KG1 (cell line): Measurements from ENCODE around the gene PHRF1.
"Not testable (repeated sequence)": the region's sequence is repeated elsewhere in the genome, so short reads cannot be mapped to it uniquely, and the experiment has no call there.

ENCODE experiments used
- DNase-seq: peaks from one replicate; lab custom pipeline; 2025; lab: John Stamatoyannopoulos, UW

Gene PHRF1

GRCh38 chr11:635945-636510 is 59.8 kb downstream of the PHRF1 start:
- DNase-seq, result no peak

- no peak for DNase-seq
Measured at GRCh38 chr11:636511-637332, 60.5 kb downstream of the PHRF1 start, which contains the start of gene DRD4. TSS of gene DRD4 (plus strand) at chr11:637269. CDS start at chr11:637305, 36 bp downstream.

DNA sequence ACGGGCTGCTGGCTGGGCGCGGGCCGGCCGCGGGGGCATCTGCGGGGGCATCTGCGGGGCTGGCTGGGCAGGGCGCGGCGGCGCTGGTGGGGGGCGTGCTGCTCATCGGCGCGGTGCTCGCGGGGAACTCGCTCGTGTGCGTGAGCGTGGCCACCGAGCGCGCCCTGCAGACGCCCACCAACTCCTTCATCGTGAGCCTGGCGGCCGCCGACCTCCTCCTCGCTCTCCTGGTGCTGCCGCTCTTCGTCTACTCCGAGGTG is 61.0 kb downstream of the PHRF1 start:
- no peak for DNase-seq

DNA sequence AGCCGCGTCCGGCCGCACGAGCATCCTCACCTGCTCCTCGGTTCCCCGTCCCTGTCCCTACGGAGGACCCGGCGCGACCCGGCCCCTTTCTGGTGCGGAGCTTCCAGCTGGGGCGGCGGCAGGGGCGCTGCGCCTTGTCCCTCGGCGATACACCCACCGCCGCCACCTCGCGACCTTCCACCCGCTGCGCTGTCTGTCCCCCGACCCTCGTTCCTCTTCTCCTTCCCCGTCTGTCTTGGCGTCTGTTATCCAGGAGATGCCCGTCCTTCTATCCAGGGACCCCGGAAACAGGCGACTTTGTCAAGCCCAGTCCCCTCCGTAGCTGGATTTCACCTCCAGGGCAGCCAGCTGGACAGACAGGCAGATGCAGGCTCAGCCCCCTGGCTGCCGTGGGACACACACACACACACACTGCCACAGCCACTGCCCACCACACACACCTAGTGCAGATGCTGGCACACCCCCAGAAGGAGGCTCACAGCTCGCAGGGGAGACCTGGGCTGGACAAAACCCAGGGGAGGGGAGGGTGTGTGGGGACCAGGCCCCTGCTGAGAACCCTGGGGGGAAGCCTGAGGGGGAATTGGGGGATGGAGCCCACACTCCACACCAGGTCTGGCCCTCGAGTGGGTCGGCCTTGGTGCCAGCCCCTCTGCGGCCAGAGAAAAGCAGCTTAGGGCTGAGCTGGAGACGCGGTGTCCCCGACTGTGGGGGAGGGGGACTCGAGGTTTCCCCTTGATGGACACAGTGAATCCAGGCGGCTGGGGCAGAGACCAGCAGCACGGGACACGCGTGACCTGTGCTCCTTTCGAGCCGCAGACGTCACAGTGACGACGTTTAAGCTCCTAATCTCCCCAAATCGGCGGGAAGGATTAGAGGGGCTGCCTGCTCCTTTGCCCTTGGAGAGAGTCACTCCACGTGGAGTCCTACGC is 61.6 kb downstream of the PHRF1 start:
- DNase-seq, result no peak

DNA sequence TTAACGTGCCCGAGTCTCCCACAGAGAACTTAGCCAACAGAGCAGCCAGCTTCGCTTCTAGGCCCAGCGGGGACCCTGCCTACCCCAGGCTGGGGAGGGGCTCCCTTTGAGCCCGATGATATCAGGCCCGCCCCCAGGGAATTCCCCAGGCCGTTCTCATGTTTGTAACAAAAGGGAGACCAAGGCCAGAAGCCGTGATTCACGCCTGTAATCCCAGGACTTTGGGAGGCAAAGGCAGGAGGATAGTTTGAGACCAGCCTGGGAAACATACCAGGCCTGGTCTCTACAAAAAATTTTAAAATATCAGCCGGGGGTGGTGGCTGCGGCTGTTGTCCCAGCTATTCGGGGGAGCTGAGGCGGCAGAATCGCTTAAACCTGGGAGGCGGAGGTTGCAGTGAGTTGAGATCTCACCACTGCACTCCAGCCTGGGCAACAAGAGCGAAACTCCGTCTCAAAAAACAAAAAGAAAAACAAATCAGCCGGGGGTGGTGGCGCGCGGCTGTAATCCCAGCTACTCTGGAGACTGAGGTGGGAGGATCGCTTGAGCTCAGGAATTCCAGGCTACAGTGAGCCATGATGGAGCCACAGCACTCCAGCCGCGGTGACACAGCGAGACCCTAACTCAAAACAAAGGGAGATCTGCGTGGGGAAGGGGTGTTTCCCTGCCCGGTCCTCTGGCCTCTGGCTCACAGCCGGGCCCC is 62.5 kb downstream of the PHRF1 start:
- no peak for DNase-seq

GRCh38 chr11:639332-639955 is 63.2 kb downstream of the PHRF1 start:
- no peak for DNase-seq

DNA sequence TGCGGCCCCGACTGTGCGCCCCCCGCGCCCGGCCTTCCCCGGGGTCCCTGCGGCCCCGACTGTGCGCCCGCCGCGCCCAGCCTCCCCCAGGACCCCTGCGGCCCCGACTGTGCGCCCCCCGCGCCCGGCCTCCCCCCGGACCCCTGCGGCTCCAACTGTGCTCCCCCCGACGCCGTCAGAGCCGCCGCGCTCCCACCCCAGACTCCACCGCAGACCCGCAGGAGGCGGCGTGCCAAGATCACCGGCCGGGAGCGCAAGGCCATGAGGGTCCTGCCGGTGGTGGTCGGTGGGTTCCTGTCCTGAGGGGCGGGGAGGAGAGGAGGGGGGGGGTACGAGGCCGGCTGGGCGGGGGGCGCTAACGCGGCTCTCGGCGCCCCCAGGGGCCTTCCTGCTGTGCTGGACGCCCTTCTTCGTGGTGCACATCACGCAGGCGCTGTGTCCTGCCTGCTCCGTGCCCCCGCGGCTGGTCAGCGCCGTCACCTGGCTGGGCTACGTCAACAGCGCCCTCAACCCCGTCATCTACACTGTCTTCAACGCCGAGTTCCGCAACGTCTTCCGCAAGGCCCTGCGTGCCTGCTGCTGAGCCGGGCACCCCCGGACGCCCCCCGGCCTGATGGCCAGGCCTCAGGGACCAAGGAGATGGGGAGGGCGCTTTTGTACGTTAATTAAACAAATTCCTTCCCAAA is 63.9 kb downstream of the PHRF1 start:
- no peak for DNase-seq

DNA sequence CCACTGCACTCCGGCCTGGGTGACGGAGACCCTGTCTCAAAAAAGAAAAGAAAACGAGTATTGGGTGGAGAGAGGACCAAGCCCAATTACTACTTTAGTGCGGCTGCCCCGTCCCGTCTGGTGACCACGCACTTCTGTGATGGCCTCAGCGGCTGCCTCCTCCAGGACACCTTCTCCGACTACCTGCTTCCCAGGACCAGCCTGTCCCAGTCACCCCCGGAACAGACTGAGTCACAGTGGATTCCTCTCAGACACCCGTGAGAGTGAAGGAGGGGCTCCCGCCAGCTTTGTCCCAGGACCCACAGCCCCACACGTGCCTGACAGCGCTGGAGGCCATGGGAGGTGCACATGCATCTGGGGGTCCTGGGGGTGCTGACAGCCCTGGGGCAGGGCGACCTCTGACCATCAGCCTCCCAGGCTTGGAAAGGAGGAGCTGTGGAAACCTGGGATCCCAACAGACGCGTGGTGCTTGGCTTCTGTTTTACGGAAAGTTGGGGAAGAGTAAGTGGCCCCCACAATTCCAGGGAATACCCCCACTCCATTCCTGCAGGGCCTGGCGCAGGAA is 65.6 kb downstream of the PHRF1 start:
- DNase-seq, result no peak

DNA sequence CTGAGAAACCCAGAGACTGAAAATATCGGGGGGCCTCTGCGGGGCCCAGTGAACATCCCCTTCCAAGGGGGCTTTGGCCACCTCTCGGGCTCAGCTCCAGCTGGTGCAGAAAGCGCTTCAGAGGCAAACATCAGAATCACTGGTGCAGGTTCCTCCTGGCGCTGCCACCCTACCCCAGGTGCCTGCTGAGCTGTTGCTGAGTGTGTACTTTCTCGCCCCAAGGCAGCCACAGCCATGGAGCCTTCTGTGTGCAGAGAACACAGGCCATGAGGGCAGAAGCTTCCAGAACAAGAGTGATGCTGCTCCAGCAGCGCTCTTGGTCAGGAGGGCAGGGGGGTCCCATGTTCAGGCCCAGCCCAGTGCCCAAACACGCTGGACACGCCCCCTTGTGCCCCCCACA is 67.1 kb downstream of the PHRF1 start:
- DNase-seq, result no peak

GRCh38 chr11:643849-644738 is 67.8 kb downstream of the PHRF1 start:
- no peak for DNase-seq

GRCh38 chr11:645536-645935 is 69.3 kb downstream of the PHRF1 start:
- no peak for DNase-seq

DNA sequence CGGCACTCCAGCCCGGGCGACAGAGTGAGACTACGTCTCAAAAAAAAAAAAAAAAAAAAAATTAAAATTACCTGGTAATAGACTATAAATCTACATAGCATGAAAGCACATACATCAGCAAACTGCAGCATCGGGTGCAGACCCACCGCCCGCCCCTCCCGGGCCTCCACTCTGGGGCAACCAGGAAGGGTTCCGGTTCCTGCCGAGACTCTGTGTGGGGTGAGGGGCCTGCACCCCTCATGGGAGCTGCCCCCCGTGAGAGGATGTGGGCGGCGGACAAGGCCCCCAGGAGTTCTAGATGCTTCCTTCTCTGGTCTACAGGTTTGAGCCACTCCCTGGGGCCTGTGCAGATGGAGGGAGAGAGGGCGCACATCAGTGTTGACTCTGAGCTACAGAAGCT is 69.9 kb downstream of the PHRF1 start:
- no peak for DNase-seq

GRCh38 chr11:647672-648158 is 71.4 kb downstream of the PHRF1 start:
- DNase-seq, result not testable (repeated sequence)

DNA sequence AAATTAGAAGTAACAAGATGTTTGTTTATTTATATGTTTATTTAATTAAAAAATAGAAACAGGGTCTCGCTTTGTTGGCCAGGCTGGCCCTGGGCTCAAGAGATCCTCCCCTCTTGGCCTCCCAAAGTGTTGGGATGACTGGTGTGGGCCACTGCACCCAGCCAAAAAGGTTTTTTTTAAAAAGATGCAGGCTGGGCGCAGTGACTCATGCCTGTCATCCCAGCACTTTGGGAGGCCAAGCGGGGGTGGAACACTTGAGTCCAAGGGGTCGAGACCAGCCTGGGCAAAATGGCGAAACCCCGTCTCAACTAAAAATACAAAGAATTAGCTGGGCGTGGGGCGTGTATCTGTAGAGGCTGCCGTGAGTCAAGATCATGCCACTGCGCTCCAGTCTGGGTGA is 74.2 kb downstream of the PHRF1 start:
- DNase-seq, result no peak

- not testable (repeated sequence) for DNase-seq
Measured at GRCh38 chr11:653136-653535, 76.9 kb downstream of the PHRF1 start.

DNA sequence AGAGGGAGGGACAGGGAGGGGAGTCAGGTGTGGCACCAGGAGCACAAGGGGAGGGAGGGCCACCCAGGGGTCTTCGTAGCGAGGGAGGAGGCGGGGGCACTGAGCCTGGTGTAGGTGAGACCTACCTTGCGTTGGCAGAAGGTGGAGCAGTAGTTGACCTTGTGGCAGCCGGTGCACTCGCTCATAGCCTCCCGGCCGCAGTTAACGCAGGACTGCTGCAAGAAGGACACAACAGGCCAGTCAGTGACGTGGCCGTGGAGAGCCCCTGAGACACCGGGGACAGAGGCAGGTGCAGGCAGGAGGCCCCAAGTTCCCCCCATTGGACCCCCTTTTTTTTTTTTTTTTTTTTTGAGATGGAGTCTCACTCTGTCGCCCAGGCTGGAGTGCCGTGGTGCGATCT is 77.6 kb downstream of the PHRF1 start:
- no peak for DNase-seq

- DNase-seq, result not testable (repeated sequence)
Measured at GRCh38 chr11:654444-654843, 78.2 kb downstream of the PHRF1 start.

DNA sequence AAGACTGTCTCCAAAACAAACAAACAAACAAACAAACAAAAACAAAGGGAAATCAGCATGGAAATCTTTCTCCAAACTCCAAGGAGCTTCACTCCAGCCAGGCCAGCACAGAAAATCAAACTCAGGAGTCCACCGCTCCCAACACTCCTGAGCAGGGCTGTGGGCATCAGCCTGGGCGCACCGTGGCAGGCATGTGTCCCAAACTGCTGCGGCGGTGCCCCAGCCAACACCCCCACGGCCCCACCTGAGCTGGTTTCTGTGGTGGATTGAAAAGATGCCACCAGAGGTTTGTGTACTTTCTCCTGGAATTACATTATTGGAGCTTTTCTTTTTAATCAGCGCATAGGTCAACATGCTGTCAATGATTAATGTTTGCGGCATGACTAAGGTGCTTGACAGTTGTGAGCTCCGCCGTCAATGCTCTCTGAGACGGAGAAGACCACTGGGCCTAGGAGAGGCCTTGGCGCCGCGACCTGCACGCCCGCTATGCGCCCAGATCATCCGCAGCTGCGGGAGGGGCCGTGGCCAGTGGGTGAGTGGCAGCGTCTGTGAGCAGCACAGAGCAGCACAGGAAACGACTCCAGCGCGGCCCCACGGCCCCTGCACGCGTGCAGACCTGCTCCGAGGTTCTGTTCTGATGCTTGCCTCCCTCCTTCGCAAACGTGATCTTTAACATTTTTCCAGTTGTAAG is 78.9 kb downstream of the PHRF1 start:
- DNase-seq, result no peak

DNA sequence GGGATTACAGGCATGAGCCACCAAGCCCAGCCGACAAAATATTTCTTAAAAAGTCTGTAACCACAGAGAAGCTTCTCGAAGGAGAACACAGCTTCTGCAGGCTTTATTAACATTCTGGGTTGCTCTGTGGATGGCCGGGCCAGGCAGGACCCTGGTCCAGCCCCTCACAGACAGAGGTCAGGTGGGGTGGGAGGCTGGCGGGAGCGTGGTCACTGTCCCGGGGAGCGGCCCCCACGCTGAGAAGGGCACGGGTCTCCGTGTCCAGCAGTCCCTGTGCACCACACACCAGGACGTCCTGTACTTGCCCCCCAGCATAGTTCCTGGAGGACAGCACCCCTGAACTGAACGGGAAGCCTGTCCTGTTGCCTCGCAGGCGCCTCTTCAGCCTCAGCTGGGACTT is 80.2 kb downstream of the PHRF1 start:
- no peak for DNase-seq
